ENCODE data around the gene ORC2. TPM values are rescaled to one million over a fixed set of nuclear protein-coding genes. Genes with fewer than 3 reads are reported as not detected.

The ORC2 gene
- total RNA-seq, 3 donors from 2014 or later: 29.6 to 51.1 (median 32.2) TPM

DNA sequence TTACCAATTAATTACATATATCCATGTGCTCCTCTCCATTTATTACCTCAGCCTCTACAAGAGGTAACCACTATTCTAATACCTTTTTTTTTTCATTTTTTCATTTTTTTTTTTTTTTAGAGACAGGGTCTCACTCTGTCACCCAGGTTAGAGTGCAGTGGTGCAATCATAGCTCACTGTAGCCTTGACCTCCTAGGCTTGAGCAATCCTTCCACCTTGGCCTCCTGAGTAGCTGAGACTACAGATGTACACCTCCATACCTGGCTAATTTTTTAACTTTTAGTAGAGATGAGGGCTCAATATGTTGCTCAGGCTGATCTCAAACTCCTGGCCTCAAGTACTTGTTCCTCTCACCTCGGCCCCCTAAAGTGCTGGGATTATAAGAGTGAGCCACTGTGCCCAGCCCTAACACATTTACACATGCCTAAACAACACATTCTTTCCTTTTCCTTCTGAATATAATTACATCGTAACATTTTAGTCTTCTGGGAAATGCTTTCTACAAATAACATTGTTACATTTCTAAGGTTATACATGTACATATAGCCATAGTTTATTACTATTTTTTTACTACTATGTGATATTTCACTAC lies 85.1 kb downstream of the ORC2 start:
- no peak for DNase-seq
- TF ChIP-seq, protein P1, sequence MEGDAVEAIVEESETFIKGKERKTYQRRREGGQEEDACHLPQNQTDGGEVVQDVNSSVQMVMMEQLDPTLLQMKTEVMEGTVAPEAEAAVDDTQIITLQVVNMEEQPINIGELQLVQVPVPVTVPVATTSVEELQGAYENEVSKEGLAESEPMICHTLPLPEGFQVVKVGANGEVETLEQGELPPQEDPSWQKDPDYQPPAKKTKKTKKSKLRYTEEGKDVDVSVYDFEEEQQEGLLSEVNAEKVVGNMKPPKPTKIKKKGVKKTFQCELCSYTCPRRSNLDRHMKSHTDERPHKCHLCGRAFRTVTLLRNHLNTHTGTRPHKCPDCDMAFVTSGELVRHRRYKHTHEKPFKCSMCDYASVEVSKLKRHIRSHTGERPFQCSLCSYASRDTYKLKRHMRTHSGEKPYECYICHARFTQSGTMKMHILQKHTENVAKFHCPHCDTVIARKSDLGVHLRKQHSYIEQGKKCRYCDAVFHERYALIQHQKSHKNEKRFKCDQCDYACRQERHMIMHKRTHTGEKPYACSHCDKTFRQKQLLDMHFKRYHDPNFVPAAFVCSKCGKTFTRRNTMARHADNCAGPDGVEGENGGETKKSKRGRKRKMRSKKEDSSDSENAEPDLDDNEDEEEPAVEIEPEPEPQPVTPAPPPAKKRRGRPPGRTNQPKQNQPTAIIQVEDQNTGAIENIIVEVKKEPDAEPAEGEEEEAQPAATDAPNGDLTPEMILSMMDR (IDR thresholded peaks at IDR 0.05): no peak
- no peaks in the 10 kb centered on the region for H3K36me3 ChIP-seq (ENCODE audit: low read depth)
- intact Hi-C loops (cut with DNase I, micrococcal nuclease): no loop called here
- no peak for ATAC-seq
- no peaks in the 10 kb centered on the region for H3K4me1 ChIP-seq (ENCODE audit: low read depth)
- no peaks in the 10 kb centered on the region for H3K9me3 ChIP-seq
- H3K4me3 ChIP-seq: no peak overlapping the region

- ATAC-seq (no peak), DNase-seq (no peak)
- intact Hi-C loops (cut with DNase I, micrococcal nuclease): no loop called here
- Histone ChIP-seq H3K9me3 (no peaks in the 10 kb centered on the region), H3K4me3 (no peak overlapping the region), H3K4me1 (ENCODE audit: low read depth) (no peaks in the 10 kb centered on the region), H3K36me3 (ENCODE audit: low read depth) (no peaks in the 10 kb centered on the region)
- TF ChIP-seq, protein P1 (IDR thresholded peaks at IDR 0.05): no peak
These were observed 86.0 kb downstream of the ORC2 start for GRCh38 chr2:200877443-200877842.

DNA sequence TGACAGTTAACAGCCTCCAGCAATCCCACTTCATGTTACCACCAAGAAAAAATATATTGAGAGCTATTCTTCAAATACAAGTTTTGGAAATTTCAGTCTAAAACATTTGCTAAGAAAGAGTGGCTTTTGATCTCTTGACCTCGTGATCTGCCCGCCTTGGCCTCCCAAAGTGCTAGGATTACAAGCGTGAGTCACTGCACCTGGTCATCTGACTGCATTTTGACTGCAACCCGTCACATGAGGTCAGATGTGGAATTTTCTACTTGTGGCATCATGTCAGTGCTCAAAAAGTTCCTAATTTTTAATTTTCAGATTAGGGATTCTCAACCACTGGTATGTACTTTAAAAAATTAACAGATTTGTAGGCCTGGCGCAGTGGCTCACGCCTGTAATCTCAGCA lies 89.9 kb downstream of the ORC2 start:
- intact Hi-C loops (cut with DNase I, micrococcal nuclease): no loop called here
- Histone ChIP-seq H3K9me3 (no peaks in the 10 kb centered on the region), H3K4me3 (no peak overlapping the region), H3K36me3 (ENCODE audit: low read depth) (no peaks in the 10 kb centered on the region), H3K4me1 (ENCODE audit: low read depth) (no peaks in the 10 kb centered on the region)
- TF ChIP-seq, protein P1 (IDR thresholded peaks at IDR 0.05): no peak
- DNase-seq: no peak
- ATAC-seq: no peak

GRCh38 chr2:200871151-200871550 lies 92.3 kb downstream of the ORC2 start:
- Histone ChIP-seq H3K9me3 (no peaks in the 10 kb centered on the region), H3K36me3 (ENCODE audit: low read depth) (no peaks in the 10 kb centered on the region), H3K4me3 (no peak overlapping the region), H3K4me1 (ENCODE audit: low read depth) (no peaks in the 10 kb centered on the region)
- intact Hi-C loops (cut with DNase I, micrococcal nuclease): no loop called here
- DNase-seq: no peak
- ATAC-seq: no peak
- TF ChIP-seq, protein P1 (IDR thresholded peaks at IDR 0.05): no peak

GRCh38 chr2:200869014-200869413 lies 94.4 kb downstream of the ORC2 start:
- Histone ChIP-seq H3K4me3 (no peak overlapping the region), H3K36me3 (ENCODE audit: low read depth) (no peaks in the 10 kb centered on the region), H3K4me1 (ENCODE audit: low read depth) (no peaks in the 10 kb centered on the region), H3K9me3 (no peaks in the 10 kb centered on the region)
- ATAC-seq: no peak
- DNase-seq: no peak
- TF ChIP-seq, protein P1 (IDR thresholded peaks at IDR 0.05): no peak
- intact Hi-C loops (cut with DNase I, micrococcal nuclease): no loop called here
